GM21423 (cell line): Measurements from ENCODE around the gene USPL1.
"Not testable (repeated sequence)": the region's sequence is repeated elsewhere in the genome, so short reads cannot be mapped to it uniquely, and the experiment has no call there.

Experiments
- ATAC-seq: cut with Tn5 transposase; IDR thresholded peaks from one replicate; pipeline ENCODE4 v1.9.1; 2021; ENCODE audit warnings: mild to moderate bottlenecking, moderate library complexity; ENCODE audit not compliant: unreplicated experiment

USPL1 gene

DNA sequence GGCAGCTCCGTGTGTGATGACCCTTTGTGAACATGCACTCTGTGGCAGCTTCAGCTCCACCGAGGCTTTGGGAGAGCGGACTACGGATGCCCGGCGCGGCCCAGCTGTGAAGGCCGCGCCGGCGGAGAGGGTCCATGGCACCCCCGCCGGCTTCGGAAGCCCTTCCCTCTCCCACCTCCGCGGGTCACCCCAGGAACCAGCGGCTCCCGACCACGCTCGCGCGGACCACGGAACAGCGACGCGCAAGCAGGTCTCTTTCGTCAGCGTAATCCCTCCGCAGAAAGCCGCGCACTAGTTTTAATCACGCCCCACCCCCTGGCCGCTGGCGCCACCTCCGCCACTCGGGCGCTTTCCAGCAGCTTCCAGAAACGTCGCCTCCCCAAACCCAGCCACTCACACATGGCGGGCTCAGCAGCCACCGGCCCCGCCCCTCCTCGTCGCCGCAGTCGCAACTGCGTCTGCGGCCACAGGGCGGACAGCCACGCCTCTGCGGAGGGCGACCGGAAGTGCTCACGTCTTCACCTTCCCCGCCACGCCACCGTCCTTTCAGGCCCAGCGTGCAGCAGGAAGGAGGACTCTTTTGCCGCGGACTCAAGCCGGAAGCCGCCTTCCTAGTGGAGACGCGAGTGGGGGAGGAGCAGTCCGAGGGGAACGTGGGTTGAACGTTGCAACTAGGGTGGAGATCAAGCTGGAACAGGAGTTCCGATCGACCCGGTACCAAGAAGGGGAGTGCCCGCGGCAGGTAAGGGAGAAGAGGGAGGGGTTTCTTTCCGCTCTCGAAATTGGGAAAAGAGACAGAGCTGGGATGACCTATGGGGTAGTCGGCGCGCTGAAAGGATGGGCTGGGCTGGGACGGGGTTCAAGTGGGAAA, at the start of gene USPL1:
Gene USPL1 (plus strand): TSS at position 606 of the 871 bp plus-strand sequence. CDS start 3,221 bp downstream, outside the sequence.
- ATAC-seq = peak; percentile 79

DNA sequence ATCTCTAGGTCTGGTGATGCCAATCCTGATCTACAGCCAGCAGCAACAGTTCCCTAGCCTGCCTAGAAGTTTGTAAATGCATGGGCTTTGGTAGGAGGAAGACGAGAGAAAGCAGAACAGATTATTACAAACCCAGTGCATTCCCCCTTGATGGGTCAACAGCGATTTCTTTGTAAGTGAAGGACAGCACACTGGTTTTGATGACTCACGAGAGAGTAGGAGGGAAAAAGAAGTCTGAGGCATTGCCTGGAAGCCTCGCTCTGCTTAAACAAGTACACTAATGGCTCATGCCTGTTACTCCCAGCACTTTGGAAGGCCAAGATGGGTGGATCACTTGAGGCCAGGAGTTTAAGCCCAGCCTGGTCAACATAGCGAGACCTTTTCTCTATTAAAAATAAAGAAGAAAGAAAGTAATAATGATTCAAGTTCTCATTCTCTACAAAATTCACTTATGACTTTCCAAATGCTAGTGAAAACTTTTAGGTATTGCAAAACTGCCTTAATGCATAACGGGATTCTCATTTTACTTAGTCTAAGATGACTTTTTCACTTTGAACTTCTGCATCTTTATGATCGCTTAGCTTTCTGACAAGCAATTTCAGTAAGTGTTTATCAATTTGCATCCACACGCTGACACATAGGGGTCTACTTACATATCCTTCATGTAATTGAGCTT, 47.7 kb upstream of the USPL1 start:
- ATAC-seq = no peak

GRCh38 chr13:30570691-30571090, 47.0 kb upstream of the USPL1 start:
- no peak for ATAC-seq

GRCh38 chr13:30572859-30573275, 44.9 kb upstream of the USPL1 start:
- peak; percentile 54 for ATAC-seq

DNA sequence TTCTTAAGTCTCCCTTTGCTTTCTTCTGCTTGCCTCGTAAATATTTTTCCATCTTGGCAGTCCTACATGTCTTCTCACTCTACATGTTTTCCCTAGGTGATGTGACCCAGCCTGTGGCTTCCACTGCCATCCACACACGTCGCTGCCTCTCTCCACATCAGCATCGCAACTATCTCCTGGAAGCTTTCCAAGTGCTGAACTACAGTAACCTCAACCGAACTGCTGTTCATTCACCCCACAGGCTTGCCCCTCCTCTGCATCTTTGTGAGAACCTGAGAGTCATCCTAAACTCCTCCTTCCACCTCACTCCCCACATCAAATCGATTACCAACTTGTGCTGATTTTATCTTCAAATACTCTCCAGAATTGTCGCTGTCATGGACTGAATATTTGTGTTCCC, 41.2 kb upstream of the USPL1 start:
- no peak for ATAC-seq

DNA sequence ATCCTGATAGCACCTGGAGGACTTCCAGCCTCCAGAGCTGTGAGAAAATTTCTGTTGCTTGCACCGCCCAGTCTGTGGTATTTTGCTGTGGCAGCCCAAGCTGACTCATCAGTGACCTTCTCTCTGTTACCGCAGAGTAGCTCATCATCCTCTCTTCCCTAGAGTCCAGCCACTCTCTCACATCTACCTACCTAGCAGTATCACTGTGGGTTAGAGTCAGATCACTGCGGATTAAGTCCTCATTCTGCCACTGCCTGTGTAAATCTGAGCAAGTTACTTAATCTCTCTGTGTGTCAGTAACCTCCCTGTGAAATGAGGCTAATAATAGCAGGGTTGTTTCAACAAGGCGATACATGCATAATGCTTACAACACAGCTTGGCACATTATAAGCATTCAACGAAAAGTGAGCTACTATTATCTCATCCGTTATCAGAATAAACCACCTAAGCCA, 40.3 kb upstream of the USPL1 start:
- ATAC-seq = peak; percentile 72

DNA sequence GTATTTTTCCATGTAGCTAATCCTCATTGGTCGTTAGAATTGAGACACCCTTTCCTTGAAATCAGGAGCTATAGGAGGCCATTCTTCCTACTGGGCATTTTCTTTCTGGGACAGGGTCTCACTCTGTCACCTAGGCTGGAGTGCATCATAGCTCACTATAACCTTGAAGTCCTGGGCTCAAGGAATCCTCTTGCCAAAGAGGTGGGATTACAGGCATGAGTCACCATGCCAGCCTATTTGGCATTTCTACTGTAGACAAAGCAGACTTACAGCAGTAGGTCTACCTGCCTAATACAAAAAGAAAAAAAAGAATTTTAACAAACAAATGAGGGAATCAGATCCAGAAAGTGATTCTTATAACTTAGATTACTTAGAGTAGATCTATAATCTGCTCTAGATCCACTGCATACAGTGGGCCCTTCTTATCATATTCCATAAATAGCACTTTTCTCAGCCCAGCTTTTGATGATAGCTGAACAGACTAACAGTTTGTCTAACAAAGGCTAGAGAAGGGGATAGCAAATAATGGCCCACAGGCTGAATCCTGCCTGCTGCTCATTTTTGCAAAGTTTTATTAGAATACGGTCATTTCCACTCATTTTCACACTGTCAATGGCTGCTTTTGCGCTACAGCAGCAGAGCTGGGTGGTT, 36.7 kb upstream of the USPL1 start:
- ATAC-seq = no peak

GRCh38 chr13:30581582-30581981, 36.1 kb upstream of the USPL1 start:
- no peak for ATAC-seq

- no peak for ATAC-seq
These were observed 33.5 kb upstream of the USPL1 start for GRCh38 chr13:30584051-30584731.

DNA sequence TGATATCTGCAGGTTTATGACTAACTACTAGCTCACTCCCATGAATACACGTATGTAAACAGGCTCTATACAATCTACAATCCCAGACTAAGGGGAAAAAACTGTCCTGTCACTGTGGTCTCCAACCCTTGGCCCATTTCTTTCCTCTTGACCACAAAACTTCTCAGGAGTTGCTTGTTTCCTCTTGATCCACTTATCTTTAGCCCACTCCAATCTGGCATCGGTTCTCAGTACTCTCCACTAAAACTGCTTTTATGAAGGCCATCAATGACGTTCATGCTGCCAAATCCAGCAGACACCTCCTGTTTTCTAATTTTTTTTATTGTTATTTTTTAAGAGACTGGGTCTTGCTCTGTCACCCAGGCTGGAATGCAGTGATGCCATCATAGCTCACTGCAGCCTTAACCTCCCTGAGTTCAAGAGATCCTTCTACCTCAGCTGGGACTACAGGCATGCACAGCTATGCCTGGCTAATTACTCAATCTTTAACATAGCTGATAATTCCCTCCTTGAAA, 31.9 kb upstream of the USPL1 start:
- no peak for ATAC-seq

- no peak for ATAC-seq
These were observed 30.5 kb upstream of the USPL1 start for GRCh38 chr13:30587231-30587630.

DNA sequence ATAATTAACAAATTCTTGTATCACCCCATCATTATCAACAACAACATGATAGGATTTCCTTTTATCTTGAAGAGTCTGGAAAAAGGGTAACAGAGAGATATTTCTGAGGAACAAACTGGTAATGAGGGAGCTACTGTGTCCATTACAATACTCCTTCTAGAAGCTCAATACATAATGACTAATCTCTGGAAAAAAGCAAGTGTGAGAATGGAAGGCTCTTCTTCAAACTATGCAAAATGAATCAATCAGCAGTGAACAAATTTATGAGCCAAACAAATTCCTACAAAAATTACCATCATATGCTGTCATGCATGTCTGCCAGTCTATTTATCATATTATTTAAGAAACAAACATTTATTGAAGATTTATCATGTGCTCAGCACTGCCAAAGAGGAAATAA, 30.0 kb upstream of the USPL1 start:
- no peak for ATAC-seq

DNA sequence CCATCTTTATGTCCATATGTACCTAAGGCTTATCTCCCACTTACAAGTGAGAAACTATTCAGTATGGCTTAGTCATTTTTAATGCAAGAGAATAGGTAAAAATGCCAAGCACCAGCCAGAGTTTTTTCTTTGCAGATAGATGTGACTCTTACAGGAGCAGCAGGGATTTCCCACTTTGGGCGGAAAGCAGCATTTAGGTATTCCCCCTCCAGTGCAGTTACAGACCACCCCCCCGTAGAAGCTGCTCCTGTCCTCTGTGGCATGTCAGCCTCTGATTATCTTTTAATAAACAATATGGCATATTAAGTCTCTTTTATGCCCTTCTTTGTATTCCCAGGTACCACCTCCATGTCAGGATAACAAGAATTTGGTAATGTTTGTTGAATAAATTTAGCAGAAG, 24.7 kb upstream of the USPL1 start:
- no peak for ATAC-seq

- ATAC-seq = no peak
These were observed 17.2 kb upstream of the USPL1 start for GRCh38 chr13:30600496-30600895.

- no peak for ATAC-seq
These were observed 15.9 kb upstream of the USPL1 start for GRCh38 chr13:30601836-30602235.

- no peak for ATAC-seq
These were observed 12.7 kb upstream of the USPL1 start for GRCh38 chr13:30605052-30605451.

GRCh38 chr13:30607186-30607585, 10.5 kb upstream of the USPL1 start:
- ATAC-seq = not testable (repeated sequence)

DNA sequence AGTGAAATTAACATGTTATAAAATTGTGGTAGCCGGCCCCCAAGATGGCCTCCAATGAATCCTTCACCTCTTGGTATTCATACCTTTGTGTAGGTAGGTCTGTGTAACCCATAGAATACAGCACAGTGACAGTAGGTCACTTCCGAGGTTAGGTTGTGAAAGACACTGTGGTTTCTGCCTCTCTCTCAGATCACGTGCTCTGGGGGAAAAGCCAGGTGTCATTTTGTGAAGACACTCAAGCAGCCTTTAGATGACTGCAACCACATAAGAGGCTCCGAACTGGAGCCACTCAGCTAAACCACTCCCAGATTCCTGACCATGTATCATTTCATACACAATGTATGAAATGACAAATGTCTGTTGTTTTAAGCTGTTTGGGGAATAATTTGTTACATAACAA, 9.8 kb upstream of the USPL1 start:
- ATAC-seq = peak; percentile 98

DNA sequence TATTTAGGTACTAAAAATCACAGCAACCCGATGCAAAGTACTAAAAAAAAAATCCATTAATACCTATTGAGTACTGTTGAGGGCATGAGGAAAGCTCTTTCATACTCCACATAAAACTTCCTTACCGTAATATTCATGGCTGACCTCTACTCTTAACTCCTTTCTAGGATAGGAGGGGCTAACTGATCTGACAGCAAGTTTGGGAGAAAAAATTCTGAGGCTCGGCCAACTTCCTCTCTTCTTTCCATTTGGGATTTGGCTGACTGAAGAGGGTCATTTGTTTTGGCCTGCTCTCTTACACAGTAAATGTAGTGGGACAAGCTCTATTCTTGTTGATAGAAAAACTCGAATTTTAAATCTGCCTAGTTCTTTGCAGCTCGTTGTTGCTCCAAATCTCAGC, 9.4 kb upstream of the USPL1 start:
- no peak for ATAC-seq

- no peak for ATAC-seq
These were observed 7.4 kb upstream of the USPL1 start for GRCh38 chr13:30610311-30610710.

- no peak for ATAC-seq
These were observed 2.2 kb upstream of the USPL1 start for GRCh38 chr13:30615481-30615865.
